Esophagus squamous epithelium (tissue), 5 donors: Measurements from ENCODE around the gene TUBG2. TPM values are rescaled to one million over a fixed set of nuclear protein-coding genes. Genes with fewer than 3 reads are reported as not detected.

ENCODE experiments used
- DNase-seq: peaks from one replicate; lab custom pipeline; 2025; lab: John Stamatoyannopoulos, UW
- H3K27ac ChIP-seq, 4 donors: fragments of 200-600 bp; sonication (generic); one replicate each; pipeline ENCODE4 v1.5.1; 2016 to 2019; ENCODE audit warnings: mild to moderate bottlenecking in 1 of 4
- H3K27me3 ChIP-seq, 4 donors: fragments of 200-600 bp; sonication (generic); 1 replicate in 3 of 4; 2 replicates in 1 of 4; pipeline versions ENCODE4 v1.5.1 to v1.6.0; 2017 to 2021; ENCODE audit warnings: antibody characterized with exemption in 1 of 4
- H3K36me3 ChIP-seq, 3 donors: fragments of 200-600 bp; sonication (generic); one replicate each; pipeline ENCODE4 v1.5.1; 2016 to 2019
- H3K4me1 ChIP-seq, 3 donors: fragments of 200-600 bp; sonication (generic); one replicate each; pipeline ENCODE4 v1.5.1; 2017 to 2019
- H3K4me3 ChIP-seq, 4 donors: fragments of 200-600 bp; sonication (generic); 1 replicate in 3 of 4; 2 replicates in 1 of 4; pipeline ENCODE4 v1.5.1; 2016 to 2019; ENCODE audit warnings: mild to moderate bottlenecking in 2 of 4, moderate library complexity in 1 of 4
- H3K9me3 ChIP-seq, 3 donors: fragments of 200-600 bp; sonication (generic); one replicate each; pipeline ENCODE4 v1.5.1; 2016 to 2019
- POLR2A ChIP-seq, 4 donors: fragments of 450-650 bp; IDR thresholded peaks; one replicate each; pipeline ENCODE4 v1.6.1; 2017; ENCODE audit warnings: antibody characterized with exemption in 4 of 4, mild to moderate bottlenecking in 4 of 4, moderate library complexity in 3 of 4
- whole genome bisulfite sequencing, 2 donors: methylation state at CpG; one replicate each; pipeline ENCODE4 v1.1.5; 2018; 5-methylcytosine and 5-hydroxymethylcytosine counted together
- intact Hi-C: fragments of 100-400 bp; cut with DNase I; formaldehyde crosslinking; loops from one replicate; pipeline ENCODE4 v1.15.0; 2022
- total RNA-seq, 4 donors: library from RNA; depleted of rRNA; stranded (reverse); fragments of >200 nt; gene quantifications; one replicate each; pipeline ENCODE4 v1.1.0, GENCODE V29; 2016
- TF ChIP-seq, protein P1 (sequence below), 6 experiments: fragments of 450-650 bp in 4 of 6; fragments of 200-600 bp in 2 of 6; sonication (generic) in 2 of 6; IDR thresholded peaks; one replicate each; pipeline ENCODE4 v1.5.1; 2016 to 2019; ENCODE audit warnings: antibody characterized with exemption in 6 of 6, mild to moderate bottlenecking in 4 of 6, moderate library complexity in 4 of 6
- donor health status: DM: yes; HTN: yes; CAD: no.

TUBG2 gene
- total RNA-seq, 4 donors from 2014 or later: 7.1 to 14.5 (median 8.8) TPM

DNA sequence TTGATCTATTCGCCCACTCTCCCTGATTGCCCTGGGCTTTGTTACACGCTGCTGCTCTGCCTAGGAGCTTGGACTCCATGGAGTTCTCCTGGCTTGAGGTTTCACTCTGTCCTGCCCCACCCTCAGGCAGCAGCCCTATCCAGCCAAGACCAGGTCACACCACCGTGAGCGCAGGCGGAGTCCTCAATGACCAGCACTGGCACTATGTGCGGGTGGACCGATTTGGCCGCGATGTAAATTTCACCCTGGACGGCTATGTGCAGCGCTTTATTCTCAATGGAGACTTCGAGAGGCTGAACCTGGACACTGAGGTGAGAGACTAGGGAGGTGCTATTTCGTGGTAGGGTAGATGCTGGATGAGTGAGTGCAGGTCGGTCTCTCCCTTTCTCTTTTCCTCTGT is 26.7 kb downstream of the TUBG2 start:
- Histone ChIP-seq H3K27me3 (peaks cover 0 to 24% (median 0%) of the 10 kb centered on the region in 4 donors), H3K36me3 (no peaks in the 10 kb centered on the region), H3K4me1 (peaks cover 21 to 36% (median 26%) of the 10 kb centered on the region in 3 donors), H3K9me3 (no peaks in the 10 kb centered on the region), H3K4me3 (no peak overlapping the region), H3K27ac (no peak overlapping the region)
- DNase-seq: no peak
- TF ChIP-seq POLR2A (IDR thresholded peaks at IDR 0.05): no peak
- TF ChIP-seq, protein P1, sequence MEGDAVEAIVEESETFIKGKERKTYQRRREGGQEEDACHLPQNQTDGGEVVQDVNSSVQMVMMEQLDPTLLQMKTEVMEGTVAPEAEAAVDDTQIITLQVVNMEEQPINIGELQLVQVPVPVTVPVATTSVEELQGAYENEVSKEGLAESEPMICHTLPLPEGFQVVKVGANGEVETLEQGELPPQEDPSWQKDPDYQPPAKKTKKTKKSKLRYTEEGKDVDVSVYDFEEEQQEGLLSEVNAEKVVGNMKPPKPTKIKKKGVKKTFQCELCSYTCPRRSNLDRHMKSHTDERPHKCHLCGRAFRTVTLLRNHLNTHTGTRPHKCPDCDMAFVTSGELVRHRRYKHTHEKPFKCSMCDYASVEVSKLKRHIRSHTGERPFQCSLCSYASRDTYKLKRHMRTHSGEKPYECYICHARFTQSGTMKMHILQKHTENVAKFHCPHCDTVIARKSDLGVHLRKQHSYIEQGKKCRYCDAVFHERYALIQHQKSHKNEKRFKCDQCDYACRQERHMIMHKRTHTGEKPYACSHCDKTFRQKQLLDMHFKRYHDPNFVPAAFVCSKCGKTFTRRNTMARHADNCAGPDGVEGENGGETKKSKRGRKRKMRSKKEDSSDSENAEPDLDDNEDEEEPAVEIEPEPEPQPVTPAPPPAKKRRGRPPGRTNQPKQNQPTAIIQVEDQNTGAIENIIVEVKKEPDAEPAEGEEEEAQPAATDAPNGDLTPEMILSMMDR (IDR thresholded peaks at IDR 0.05): no peak
- intact Hi-C loops: no loop called here
- WGBS, 2 donors: 77 to 84% methylated on average over 4 to 14 of the region's 14 CpGs

DNA sequence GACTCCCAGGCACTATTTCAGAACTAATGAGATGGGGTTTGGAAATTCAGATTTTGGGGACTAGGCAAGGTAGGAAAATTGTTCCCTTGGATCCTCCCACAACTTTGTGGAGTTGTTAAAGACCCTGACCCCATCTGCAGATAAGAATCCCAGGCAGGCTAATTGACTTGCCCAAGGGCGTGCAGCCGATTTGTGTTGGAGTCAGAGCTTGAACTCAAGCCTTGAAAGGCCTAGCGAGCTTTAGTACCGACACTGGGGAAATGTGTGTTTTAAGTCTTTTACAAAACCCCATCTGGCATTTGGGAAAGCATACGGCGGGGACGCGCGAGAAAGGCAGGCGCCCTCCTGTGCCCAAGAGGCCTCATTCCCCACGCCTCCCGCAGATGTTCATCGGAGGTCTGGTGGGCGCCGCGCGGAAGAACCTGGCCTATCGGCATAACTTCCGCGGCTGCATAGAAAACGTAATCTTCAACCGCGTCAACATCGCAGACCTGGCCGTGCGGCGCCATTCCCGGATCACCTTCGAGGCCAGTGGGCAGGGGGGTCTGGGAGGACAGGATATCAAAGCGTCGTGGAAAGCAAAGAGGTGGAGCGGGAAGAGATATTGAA is 27.5 kb downstream of the TUBG2 start:
- intact Hi-C loops: no loop called here

DNA sequence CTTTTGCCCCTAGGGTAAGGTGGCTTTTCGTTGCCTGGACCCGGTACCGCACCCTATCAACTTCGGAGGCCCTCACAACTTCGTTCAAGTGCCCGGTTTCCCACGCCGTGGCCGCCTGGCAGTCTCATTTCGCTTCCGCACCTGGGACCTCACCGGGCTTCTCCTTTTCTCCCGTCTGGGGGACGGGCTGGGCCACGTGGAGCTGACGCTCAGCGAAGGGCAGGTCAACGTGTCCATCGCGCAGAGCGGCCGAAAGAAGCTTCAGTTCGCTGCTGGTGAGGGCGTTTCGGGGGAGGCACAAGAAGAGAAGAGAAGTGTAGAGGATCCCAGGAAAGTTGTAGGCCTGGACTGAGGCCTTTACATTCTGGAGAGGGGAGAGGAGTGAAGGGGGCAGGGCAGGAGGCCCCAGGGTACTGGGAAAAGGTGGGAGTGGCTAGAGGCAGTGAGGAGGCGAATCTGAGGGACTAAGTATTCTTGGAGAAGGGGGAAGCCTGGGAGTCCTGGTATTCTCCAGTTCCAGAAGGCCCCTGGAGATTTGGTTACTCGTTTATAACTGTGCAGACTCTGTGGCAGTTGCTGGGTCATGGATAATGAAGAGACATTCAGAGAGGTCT is 28.7 kb downstream of the TUBG2 start:
- Histone ChIP-seq H3K4me1 (peaks cover 10 to 16% (median 14%) of the 10 kb centered on the region in 3 donors), H3K36me3 (peaks cover 0 to 16% (median 0%) of the 10 kb centered on the region in 3 donors), H3K9me3 (no peaks in the 10 kb centered on the region), H3K27ac (no peak overlapping the region), H3K4me3 (no peak overlapping the region), H3K27me3 (peaks cover 0 to 16% (median 0%) of the 10 kb centered on the region in 4 donors)
- no peak for TF ChIP-seq POLR2A (IDR thresholded peaks at IDR 0.05)
- TF ChIP-seq, protein P1 (IDR thresholded peaks at IDR 0.05): no peak
- WGBS, 2 donors: 76 to 86% methylated on average over 10 to 16 of the region's 27 CpGs
- intact Hi-C loops: no loop called here
- no peak for DNase-seq

More for the DNA sequence above, 27.5 kb downstream of the TUBG2 start:
- 80 to 88% methylated on average over 28 of the region's 32 CpGs for WGBS, 2 donors
- TF ChIP-seq, protein P1 (IDR thresholded peaks at IDR 0.05): no peak
- no peak for TF ChIP-seq POLR2A (IDR thresholded peaks at IDR 0.05)
- Histone ChIP-seq H3K27me3 (peaks cover 0 to 21% (median 0%) of the 10 kb centered on the region in 4 donors), H3K36me3 (peaks cover 0 to 6% (median 0%) of the 10 kb centered on the region in 3 donors), H3K4me1 (peaks cover 21 to 28% (median 22%) of the 10 kb centered on the region in 3 donors), H3K27ac (no peak overlapping the region), H3K4me3 (no peak overlapping the region), H3K9me3 (no peaks in the 10 kb centered on the region)
- no peak for DNase-seq

DNA sequence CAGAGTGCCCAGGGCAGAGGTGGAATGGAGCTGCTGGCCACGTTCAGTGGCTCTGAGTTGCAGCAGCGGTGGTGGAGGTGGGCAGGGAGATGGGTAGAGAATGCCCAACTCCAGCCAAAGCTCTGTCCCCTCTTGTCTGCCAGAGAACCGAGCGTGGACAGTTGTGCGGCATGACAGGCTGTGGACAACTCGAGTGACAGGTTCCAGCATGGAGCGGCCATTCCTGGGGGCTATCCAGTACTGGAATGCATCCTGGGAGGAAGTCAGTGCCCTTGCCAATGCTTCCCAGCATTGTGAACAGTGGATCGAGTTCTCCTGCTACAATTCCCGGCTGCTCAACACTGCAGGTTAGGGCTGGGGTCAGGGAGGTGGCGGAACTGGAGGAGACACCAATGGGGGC is 31.5 kb downstream of the TUBG2 start:
- Histone ChIP-seq H3K36me3 (peaks cover 0 to 42% (median 0%) of the 10 kb centered on the region in 3 donors), H3K4me1 (no peaks in the 10 kb centered on the region), H3K27ac (no peak overlapping the region), H3K27me3 (no peaks in the 10 kb centered on the region), H3K9me3 (no peaks in the 10 kb centered on the region), H3K4me3 (no peak overlapping the region)
- TF ChIP-seq POLR2A (IDR thresholded peaks at IDR 0.05): no peak
- TF ChIP-seq, protein P1 (IDR thresholded peaks at IDR 0.05): no peak
- 73 to 78% methylated on average over 7 to 9 of the region's 10 CpGs for WGBS, 2 donors
- DNase-seq: no peak
- intact Hi-C loops: no loop called here

DNA sequence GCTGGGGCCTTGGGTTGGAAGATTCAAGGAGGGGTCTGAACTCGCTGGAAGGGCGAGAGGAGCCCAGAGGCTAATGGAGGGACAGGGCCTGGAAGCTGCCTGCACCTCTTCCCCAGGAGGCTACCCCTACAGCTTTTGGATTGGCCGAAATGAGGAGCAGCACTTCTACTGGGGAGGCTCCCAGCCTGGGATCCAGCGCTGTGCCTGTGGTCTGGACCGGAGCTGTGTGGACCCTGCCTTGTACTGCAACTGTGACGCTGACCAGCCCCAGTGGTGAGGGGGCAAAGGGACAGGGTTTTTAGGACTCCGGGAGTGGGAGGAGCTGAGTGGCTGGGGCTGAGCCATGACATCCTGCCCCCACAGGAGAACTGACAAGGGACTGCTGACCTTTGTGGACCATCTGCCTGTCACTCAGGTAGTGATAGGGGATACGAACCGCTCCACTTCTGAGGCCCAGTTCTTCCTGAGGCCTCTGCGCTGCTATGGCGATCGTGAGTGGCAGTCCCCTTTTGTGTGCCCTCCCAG is 32.0 kb downstream of the TUBG2 start:
- H3K4me1 ChIP-seq: no peaks in the 10 kb centered on the region
- no peaks in the 10 kb centered on the region for H3K27me3 ChIP-seq
- H3K36me3 ChIP-seq: peaks cover 0 to 46% (median 0%) of the 10 kb centered on the region in 3 donors
- TF ChIP-seq, protein P1 (IDR thresholded peaks at IDR 0.05): no peak
- no peak for TF ChIP-seq POLR2A (IDR thresholded peaks at IDR 0.05)
- H3K9me3 ChIP-seq: no peaks in the 10 kb centered on the region
- intact Hi-C loops: no loop called here
- no peak for DNase-seq
- WGBS, 2 donors: 91% methylated on average over 6 of the region's 12 CpGs
- H3K4me3 ChIP-seq: no peak overlapping the region
- H3K27ac ChIP-seq: no peak overlapping the region
